Common myeloid progenitor, CD34-positive (primary cell): Measurements from ENCODE around the gene LOXL1.

Experiments
- CTCF ChIA-PET: fragments of 350-600 bp; sonication (Branson Sonifier 250); formaldehyde crosslinking; loops from one replicate; lab custom pipeline; 2021; ENCODE audit warnings: antibody characterized with exemption; lab: Charles Lee
- POLR2A ChIA-PET: fragments of 350-600 bp; sonication (Branson Sonifier 250); formaldehyde crosslinking; loops from one replicate; lab custom pipeline; 2021; ENCODE audit warnings: antibody characterized with exemption; lab: Charles Lee
- DNase-seq, 3 donors: peaks; one replicate each; pipeline versions ENCODE4 v3.0.0 to v3.0.0-alpha.2; 2013
- H3K27ac ChIP-seq, 2 experiments: 1 replicate in 1 of 2; 2 replicates in 1 of 2; pipeline ENCODE4 v1.7.0; 2013; ENCODE audit warnings: inconsistent platforms in 2 of 2, low read length in 2 of 2, mild to moderate bottlenecking in 2 of 2, low read depth in 1 of 2, moderate library complexity in 1 of 2; ENCODE audit not compliant: severe bottlenecking in 2 of 2, insufficient read depth in 1 of 2, poor library complexity in 1 of 2
- H3K27me3 ChIP-seq, 5 experiments: replicated peaks in 2 of 5; 1 replicate in 3 of 5; 2 replicates in 2 of 5; pipeline versions ENCODE4 v1.6.1 to v1.7.0; 2013; ENCODE audit warnings: low read length in 4 of 5, mild to moderate bottlenecking in 2 of 5, moderate library complexity in 2 of 5, inconsistent platforms in 1 of 5; ENCODE audit not compliant: insufficient read depth in 5 of 5, control insufficient read depth in 4 of 5
- H3K36me3 ChIP-seq, 4 experiments: 1 replicate in 2 of 4; 2 replicates in 2 of 4; pipeline versions ENCODE4 v1.6.1 to v1.7.0; 2013; ENCODE audit warnings: low read length in 3 of 4, control low read depth in 1 of 4, mild to moderate bottlenecking in 1 of 4; ENCODE audit not compliant: control insufficient read depth in 4 of 4, insufficient read depth in 4 of 4
- H3K4me1 ChIP-seq, 4 experiments: 1 replicate in 3 of 4; 2 replicates in 1 of 4; pipeline versions ENCODE4 v1.6.1 to v1.7.1; 2013; ENCODE audit warnings: low read length in 3 of 4, mild to moderate bottlenecking in 3 of 4, control low read depth in 1 of 4, inconsistent platforms in 1 of 4, moderate library complexity in 1 of 4; ENCODE audit not compliant: control insufficient read depth in 4 of 4, insufficient read depth in 4 of 4; ENCODE audit errors: control extremely low read depth in 1 of 4
- H3K4me3 ChIP-seq, 7 experiments: 1 replicate in 4 of 7; 2 replicates in 3 of 7; pipeline versions ENCODE4 v1.5.1 to v1.7.0; 2013; ENCODE audit warnings: mild to moderate bottlenecking in 7 of 7, low read length in 6 of 7, moderate library complexity in 6 of 7, inconsistent platforms in 2 of 7, low read depth in 2 of 7, control low read depth in 1 of 7; ENCODE audit not compliant: insufficient read depth in 4 of 7, control insufficient read depth in 1 of 7; ENCODE audit errors: extremely low read depth in 1 of 7
- H3K9me3 ChIP-seq, 5 experiments: 1 replicate in 4 of 5; 2 replicates in 1 of 5; pipeline versions ENCODE4 v1.6.1 to v1.7.1; 2013; ENCODE audit warnings: low read length in 4 of 5, mild to moderate bottlenecking in 2 of 5, inconsistent platforms in 1 of 5, low read depth in 1 of 5, moderate library complexity in 1 of 5; ENCODE audit not compliant: control insufficient read depth in 4 of 5, insufficient read depth in 2 of 5; ENCODE audit errors: control extremely low read depth in 1 of 5
- WGBS: methylation state at CpG from one replicate; pipeline ENCODE4 v1.1.5; 2013; ENCODE audit not compliant: insufficient coverage; 5-methylcytosine and 5-hydroxymethylcytosine counted together

Gene LOXL1

DNA sequence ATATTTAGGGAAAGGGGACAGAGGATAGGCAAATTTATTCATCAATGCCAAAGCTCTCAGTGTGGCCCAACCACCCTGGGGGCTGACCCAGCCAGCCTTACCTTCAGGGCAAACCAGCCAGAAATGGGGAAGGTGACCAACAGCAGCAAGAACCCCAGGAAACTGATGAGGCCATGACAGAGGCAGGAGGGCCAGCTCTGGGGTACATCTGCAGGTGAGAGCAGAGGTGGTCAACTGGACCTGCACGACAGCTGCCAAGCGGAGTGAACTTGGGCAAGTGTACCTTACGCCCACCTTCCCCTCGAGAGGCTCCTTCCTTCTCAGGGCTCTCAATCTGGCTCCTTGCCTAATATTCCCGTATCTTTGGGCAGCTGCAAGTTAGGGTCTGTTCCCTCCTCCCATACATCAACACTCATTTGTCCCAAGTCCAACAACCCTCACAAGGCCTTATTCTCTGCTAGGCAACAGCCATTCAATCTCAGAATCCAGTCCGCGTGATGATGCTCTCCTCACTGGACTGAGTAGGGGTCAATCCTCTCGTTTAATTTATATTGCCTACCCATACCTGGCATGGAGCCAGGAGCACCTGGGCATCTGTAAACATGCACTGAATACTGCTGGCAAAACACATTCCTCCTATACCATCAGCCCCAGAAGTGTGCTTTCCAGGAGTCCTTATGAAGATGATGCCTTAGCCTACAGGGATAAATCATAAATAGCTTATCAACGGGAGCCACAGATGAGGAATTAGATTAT, 64.2 kb downstream of the LOXL1 start:
- ChIA-PET POLR2A (no interaction called here), CTCF (interaction anchor here (1.0 to 11.1 kb wide), 5 partner anchors 12 to 47 kb away, joined by 3 to 96 read pairs (median 4); no protein-coding TSS in a partner anchor)
- Histone ChIP-seq H3K4me1 (peaks cover 5 to 75% (median 64%) of the 10 kb centered on the region in 4 experiments), H3K27me3 (no peaks in the 10 kb centered on the region), H3K4me3 (no peak overlapping the region), H3K27ac (peak overlapping the region in 1 of 2 experiments; percentile 77), H3K36me3 (peaks cover 0 to 3% (median 0%) of the 10 kb centered on the region in 4 experiments), H3K9me3 (no peaks in the 10 kb centered on the region)
- no peak for DNase-seq
- 97% methylated on average over 5 of the region's 9 CpGs for WGBS

DNA sequence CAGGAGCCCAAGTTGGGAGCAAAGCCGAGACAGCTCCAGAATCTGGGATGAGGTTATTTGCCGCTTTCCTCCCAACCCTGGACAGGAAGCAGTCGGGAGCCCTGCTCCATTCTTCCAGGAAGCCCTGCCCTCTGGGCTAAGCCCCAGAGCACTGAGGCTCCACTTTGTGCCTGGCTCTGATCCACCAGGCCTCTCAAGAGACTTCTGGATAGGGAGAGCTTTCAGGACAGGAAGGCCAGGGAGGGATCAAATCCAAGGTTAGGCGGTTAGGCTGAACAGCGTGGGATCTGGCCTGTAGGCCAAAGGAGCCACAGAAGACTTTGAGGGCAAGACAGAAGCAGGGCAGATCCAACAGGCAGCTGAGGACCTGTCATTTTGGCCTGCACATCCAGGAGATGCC, 65.0 kb downstream of the LOXL1 start:
- DNase-seq, result no peak
- 84% methylated on average over 5 of the region's 5 CpGs for WGBS
- peaks cover 11 to 75% (median 64%) of the 10 kb centered on the region in 4 experiments for H3K4me1 ChIP-seq
- no peaks in the 10 kb centered on the region for H3K27me3 ChIP-seq
- peak overlapping the region in 1 of 2 experiments; percentile 77 for H3K27ac ChIP-seq
- ChIA-PET CTCF (interaction anchor here (1.3 to 11.1 kb wide), 3 partner anchors 12 to 24 kb away, joined by 3 to 96 read pairs (median 6); no protein-coding TSS in a partner anchor), POLR2A (no interaction called here)
- H3K4me3 ChIP-seq, result peak overlapping the region in 6 of 7 experiments; percentile 63 to 85 (median 75)
- H3K36me3 ChIP-seq, result peaks cover 0 to 4% (median 2%) of the 10 kb centered on the region in 4 experiments
- no peaks in the 10 kb centered on the region for H3K9me3 ChIP-seq

DNA sequence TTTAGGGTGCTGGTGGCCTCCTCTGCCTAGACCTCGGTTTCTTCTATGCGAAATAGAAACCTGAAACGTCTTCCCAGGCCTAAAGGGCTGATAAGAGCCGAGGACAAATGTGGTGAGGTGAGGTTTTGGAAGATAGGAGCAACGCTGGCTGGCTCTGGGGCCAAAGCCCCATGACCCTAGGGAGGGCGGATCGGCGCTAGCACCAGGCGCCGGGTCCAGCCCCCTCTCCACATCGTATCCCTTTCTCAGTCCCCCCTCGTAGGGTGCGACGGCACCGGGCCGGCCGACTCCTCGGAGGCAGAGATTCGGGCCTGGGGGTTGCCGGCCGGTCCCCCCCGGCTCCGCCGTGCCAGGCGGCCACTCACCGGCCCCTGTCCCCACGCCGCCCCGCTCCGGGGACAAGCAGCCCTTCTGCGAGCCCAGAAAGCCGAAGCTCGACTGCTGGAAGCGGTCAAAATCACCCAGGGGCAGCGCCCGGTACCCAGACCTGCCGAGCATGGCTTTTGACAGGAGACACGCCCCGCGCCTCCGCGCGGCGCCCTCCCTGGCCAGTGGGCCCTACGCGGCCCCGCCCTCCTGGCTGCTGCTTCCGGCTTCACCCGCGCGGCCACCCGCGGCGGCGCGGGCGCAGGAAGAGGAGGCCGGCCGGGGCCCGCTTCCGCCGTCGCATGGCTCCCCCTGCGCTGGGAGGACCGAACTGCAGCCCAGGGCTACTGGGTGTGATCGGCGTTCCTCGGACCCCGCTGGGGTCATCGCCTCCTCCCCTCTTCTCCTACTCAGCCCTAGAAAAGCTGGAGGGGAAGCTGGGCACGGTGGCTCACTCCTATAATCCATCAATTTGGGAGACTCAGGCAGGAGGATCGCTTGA, 65.7 kb downstream of the LOXL1 start, which contains the start of gene STOML1:
STOML1 (minus strand) TSS at position 570 of the 868 bp plus-strand sequence; CDS start at position 498, 72 bp downstream.
- H3K36me3 ChIP-seq, result peaks cover 0 to 4% (median 2%) of the 10 kb centered on the region in 4 experiments
- CTCF ChIA-PET, result interaction anchor here (0.6 to 11.1 kb wide), 7 partner anchors 12 to 430 kb away, joined by 3 to 96 read pairs (median 3); no protein-coding TSS in a partner anchor
- no peaks in the 10 kb centered on the region for H3K27me3 ChIP-seq
- DNase-seq, result peak; percentile 94 to 97 (median 97)
- WGBS, result under 1% methylated on average over 41 of the region's 72 CpGs
- peak within 1 kb of the TSS; percentile 32 to 85 (median 75) for H3K4me3 ChIP-seq
- POLR2A ChIA-PET, result no interaction called here
- H3K4me1 ChIP-seq, result peaks cover 17 to 75% (median 64%) of the 10 kb centered on the region in 4 experiments
- no peaks in the 10 kb centered on the region for H3K9me3 ChIP-seq
- H3K27ac ChIP-seq, result peak within 1 kb of the TSS in 1 of 2 experiments; percentile 77

DNA sequence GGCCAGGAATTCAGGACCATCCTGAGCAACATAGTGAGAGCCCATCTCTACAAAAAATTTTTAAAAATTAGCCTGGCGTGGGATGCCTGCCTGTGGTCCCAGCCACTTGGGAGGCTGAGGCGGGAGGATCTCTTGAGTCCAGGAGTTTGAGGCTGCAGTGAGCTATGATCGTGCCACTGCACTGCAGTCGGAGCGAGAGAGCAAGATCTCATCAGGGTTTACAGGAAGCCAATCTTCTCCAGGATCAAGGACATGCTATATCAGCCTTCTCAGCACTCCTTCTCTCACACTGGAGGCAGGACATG, 66.3 kb downstream of the LOXL1 start:
- ChIA-PET CTCF (interaction anchor here (0.6 to 11.1 kb wide), 5 partner anchors 11 to 429 kb away, joined by 3 to 96 read pairs (median 3); no protein-coding TSS in a partner anchor), POLR2A (no interaction called here)
- H3K9me3 ChIP-seq, result no peaks in the 10 kb centered on the region
- peak overlapping the region in 1 of 2 experiments; percentile 77 for H3K27ac ChIP-seq
- WGBS, result 68% methylated on average over 5 of the region's 5 CpGs
- peaks cover 0 to 5% (median 2%) of the 10 kb centered on the region in 4 experiments for H3K36me3 ChIP-seq
- peaks cover 23 to 76% (median 67%) of the 10 kb centered on the region in 4 experiments for H3K4me1 ChIP-seq
- H3K4me3 ChIP-seq, result peak overlapping the region in 4 of 7 experiments; percentile 69 to 85 (median 77)
- H3K27me3 ChIP-seq, result no peaks in the 10 kb centered on the region
- DNase-seq, result no peak

DNA sequence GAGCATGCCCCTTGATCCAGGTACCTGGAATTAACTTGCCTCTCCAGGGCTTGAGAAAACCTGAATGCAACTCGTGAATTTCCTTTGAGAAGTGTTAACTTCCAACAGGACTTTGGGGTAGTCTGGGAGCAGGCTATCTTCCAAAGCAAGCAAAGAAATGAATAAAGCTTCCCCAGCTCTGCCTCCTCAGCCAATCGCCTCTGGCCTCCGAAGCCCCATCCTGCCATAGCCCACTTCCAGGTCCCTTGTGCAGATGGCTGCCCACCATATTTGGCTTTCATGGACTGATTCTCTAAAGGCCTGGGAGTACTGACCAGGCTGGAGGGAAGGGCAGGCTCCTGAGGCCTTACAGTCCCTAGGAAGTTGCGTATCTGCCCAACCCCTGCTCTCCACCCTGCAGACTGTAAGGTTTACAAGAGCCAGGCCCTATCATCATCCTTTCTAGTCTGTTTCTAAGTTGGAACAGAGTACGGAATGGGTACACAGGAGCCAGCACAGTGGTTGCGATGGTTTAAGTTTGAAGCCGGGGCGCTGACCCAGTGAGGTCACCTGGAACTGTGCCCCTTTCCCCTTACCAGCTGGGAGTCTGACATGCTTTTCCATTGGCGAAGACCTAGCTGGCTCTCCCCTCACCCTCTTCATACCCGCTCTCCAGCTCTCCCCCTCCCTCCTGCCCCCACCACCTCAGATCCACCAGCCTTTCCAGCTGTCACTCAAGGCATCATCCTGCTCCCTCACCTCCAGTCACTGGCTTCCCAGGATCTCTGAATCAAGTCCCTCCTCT, 67.1 kb downstream of the LOXL1 start:
- peak overlapping the region in 1 of 2 experiments; percentile 95 for H3K27ac ChIP-seq
- 96% methylated on average over 7 of the region's 10 CpGs for WGBS
- peak overlapping the region in 5 of 7 experiments; percentile 86 to 99 (median 90) for H3K4me3 ChIP-seq

DNA sequence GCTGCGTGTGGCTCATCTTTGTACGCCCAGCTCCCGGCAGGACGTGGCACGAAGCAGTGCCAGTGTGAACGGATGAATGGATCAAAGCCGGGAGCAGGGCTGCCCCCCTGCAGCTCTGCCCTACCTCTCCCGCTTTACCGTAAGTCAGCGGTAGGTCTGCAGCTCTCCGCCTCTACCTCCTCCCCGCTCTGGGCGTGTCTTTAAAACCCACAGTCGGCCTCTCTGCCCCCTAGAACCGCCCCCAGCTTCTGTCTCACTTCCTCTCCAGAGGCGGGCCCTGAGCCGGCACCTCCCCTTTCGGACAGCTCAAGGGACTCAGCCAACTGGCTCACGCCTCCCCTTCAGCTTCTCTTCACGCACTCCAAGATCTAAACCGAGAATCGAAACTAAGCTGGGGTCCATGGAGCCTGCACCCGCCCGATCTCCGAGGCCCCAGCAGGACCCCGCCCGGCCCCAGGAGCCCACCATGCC, 68.2 kb downstream of the LOXL1 start, which contains the start of gene PML:
PML (plus strand) TSS at position 304 of the 471 bp plus-strand sequence; CDS start at position 401, 97 bp downstream.
- Histone ChIP-seq H3K36me3 (peaks cover 1 to 24% (median 12%) of the 10 kb centered on the region in 4 experiments), H3K27ac (peak within 1 kb of the TSS; percentile 74 to 95), H3K4me3 (peak within 1 kb of the TSS; percentile 58 to 99 (median 88)), H3K9me3 (no peaks in the 10 kb centered on the region), H3K4me1 (peaks cover 25 to 81% (median 71%) of the 10 kb centered on the region in 4 experiments), H3K27me3 (no peaks in the 10 kb centered on the region)
- CTCF ChIA-PET, result interaction anchor here (0.7 to 11.1 kb wide), 14 partner anchors 9 to 54 kb away, joined by 3 to 96 read pairs (median 5); no protein-coding TSS in a partner anchor
- POLR2A ChIA-PET, result interaction anchor here (0.8 to 1.4 kb wide), 3 partner anchors 10 to 20 kb away, joined by 3 read pairs; no protein-coding TSS in a partner anchor
- WGBS, result 0% methylated on average over 20 of the region's 27 CpGs
- peak; percentile 96 to 97 (median 97) for DNase-seq

More for the DNA sequence above, 67.1 kb downstream of the LOXL1 start:
- ChIA-PET CTCF (interaction anchor here (0.9 to 11.1 kb wide), 12 partner anchors 8 to 55 kb away, joined by 3 to 96 read pairs (median 5); no protein-coding TSS in a partner anchor), POLR2A (interaction anchor here (0.8 to 1.4 kb wide), 2 partner anchors 13 to 19 kb away, joined by 3 read pairs; no protein-coding TSS in a partner anchor)
- no peaks in the 10 kb centered on the region for H3K9me3 ChIP-seq
- peaks cover 25 to 76% (median 69%) of the 10 kb centered on the region in 4 experiments for H3K4me1 ChIP-seq
- peaks cover 2 to 13% (median 5%) of the 10 kb centered on the region in 4 experiments for H3K36me3 ChIP-seq
- DNase-seq, result no peak
- no peaks in the 10 kb centered on the region for H3K27me3 ChIP-seq
